Breast epithelium (tissue), 4 donors: ENCODE results near the gene MYL11. TPM values are rescaled to one million over a fixed set of nuclear protein-coding genes. Genes with fewer than 3 reads are reported as not detected.

Experiments
- DNase-seq, 2 donors: peaks; one replicate each; pipeline ENCODE4 v3.0.0-alpha.2; 2019; ENCODE audit warnings: low spot score in 2 of 2
- H3K27ac ChIP-seq, 2 donors: fragments of 200-600 bp; sonication (generic) in 1 of 2; one replicate each; pipeline ENCODE4 v1.5.1; 2016 to 2019; ENCODE audit warnings: mild to moderate bottlenecking in 1 of 2
- H3K27me3 ChIP-seq, 2 donors: fragments of 200-600 bp; sonication (generic) in 1 of 2; one replicate each; pipeline versions ENCODE4 v1.5.1 to v1.6.0; 2017 to 2019; ENCODE audit warnings: control low read depth in 1 of 2, mild to moderate bottlenecking in 1 of 2
- H3K36me3 ChIP-seq: fragments of 200-600 bp; one replicate; pipeline ENCODE4 v1.5.1; 2019
- H3K4me1 ChIP-seq, 2 donors: fragments of 200-600 bp; sonication (generic); one replicate each; pipeline ENCODE4 v1.5.1; 2016 to 2019; ENCODE audit warnings: control low read depth in 1 of 2
- H3K4me3 ChIP-seq, 3 donors: fragments of 200-600 bp; sonication (generic); 1 replicate in 2 of 3; 2 replicates in 1 of 3; pipeline ENCODE4 v1.5.1; 2016 to 2019; ENCODE audit warnings: mild to moderate bottlenecking in 3 of 3, moderate library complexity in 2 of 3
- H3K9me3 ChIP-seq, 2 donors: fragments of 200-600 bp; sonication (generic) in 1 of 2; one replicate each; pipeline ENCODE4 v1.5.1; 2016 to 2019; ENCODE audit warnings: control low read depth in 1 of 2
- CTCF ChIP-seq, 3 donors: fragments of 450-650 bp; IDR thresholded peaks; one replicate each; pipeline ENCODE4 v1.5.1; 2016 to 2017; ENCODE audit warnings: antibody characterized with exemption in 3 of 3, mild to moderate bottlenecking in 3 of 3, moderate library complexity in 3 of 3
- POLR2A ChIP-seq: fragments of 450-650 bp; IDR thresholded peaks from one replicate; pipeline ENCODE4 v1.6.1; 2016; ENCODE audit warnings: antibody characterized with exemption, mild to moderate bottlenecking, moderate library complexity
- POLR2AphosphoS5 ChIP-seq, 3 donors: sonication (generic); formaldehyde crosslinking; IDR thresholded peaks; one replicate each; pipeline ENCODE4 v1.6.1; 2017; ENCODE audit warnings: antibody characterized with exemption in 3 of 3
- intact Hi-C: fragments of 100-400 bp; cut with DNase I; formaldehyde crosslinking; loops from one replicate; pipeline ENCODE4 v1.15.1; 2023; ENCODE audit warnings: low total_unique reads
- total RNA-seq, 3 donors: library from RNA; depleted of rRNA; stranded (reverse); fragments of >200 nt; gene quantifications; one replicate each; pipeline ENCODE4 v1.1.0, GENCODE V29; 2016

The MYL11 gene
- total RNA-seq, 3 donors from 2014 or later: not detected

GRCh38 chr16:30349675-30350074 is 24.9 kb upstream of the MYL11 start:
- no peak overlapping the region for H3K27ac ChIP-seq
- no peaks in the 10 kb centered on the region for H3K9me3 ChIP-seq
- intact Hi-C loops: no loop called here
- H3K27me3 ChIP-seq: no peaks in the 10 kb centered on the region
- no peak overlapping the region for H3K4me3 ChIP-seq
- no peak for DNase-seq
- peaks cover 5 to 14% of the 10 kb centered on the region in 2 donors for H3K4me1 ChIP-seq
- no peak for TF ChIP-seq POLR2AphosphoS5 (IDR thresholded peaks at IDR 0.05)
- no peak for TF ChIP-seq CTCF (IDR thresholded peaks at IDR 0.05)
- TF ChIP-seq POLR2A: no peak
- no peaks in the 10 kb centered on the region for H3K36me3 ChIP-seq

GRCh38 chr16:30350134-30350871 is 24.3 kb upstream of the MYL11 start:
- H3K4me3 ChIP-seq: no peak overlapping the region
- H3K27ac ChIP-seq: no peak overlapping the region
- peaks cover 5 to 14% of the 10 kb centered on the region in 2 donors for H3K4me1 ChIP-seq
- intact Hi-C loops: no loop called here
- no peaks in the 10 kb centered on the region for H3K27me3 ChIP-seq
- DNase-seq: no peak
- TF ChIP-seq POLR2A: no peak
- H3K9me3 ChIP-seq: no peaks in the 10 kb centered on the region
- no peaks in the 10 kb centered on the region for H3K36me3 ChIP-seq

DNA sequence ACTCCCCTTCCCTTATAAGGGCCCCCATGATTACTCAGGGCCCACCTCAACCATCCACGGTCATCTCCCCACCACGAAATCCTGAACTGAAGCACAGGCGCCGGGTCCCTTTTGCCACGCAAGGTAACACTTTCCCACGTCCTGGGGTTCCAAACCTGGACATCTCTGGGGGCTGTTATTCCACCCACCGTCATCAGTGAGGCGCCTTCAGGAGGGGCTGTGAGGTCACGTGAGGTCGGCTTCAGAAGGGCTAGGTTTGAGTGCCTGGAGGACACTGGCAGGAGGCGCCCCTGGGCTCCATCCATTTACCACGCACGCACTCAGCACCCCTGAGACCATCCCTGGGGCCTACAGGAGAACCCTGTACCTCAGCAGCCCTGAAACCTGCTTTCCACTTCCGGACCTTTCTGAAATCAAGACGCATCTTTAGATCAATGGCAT is 23.6 kb upstream of the MYL11 start:
- Histone ChIP-seq H3K4me1 (peaks cover 5 to 17% of the 10 kb centered on the region in 2 donors), H3K27ac (peak overlapping the region in 1 of 2 donors; percentile 75), H3K27me3 (no peaks in the 10 kb centered on the region), H3K9me3 (no peaks in the 10 kb centered on the region), H3K36me3 (no peaks in the 10 kb centered on the region), H3K4me3 (no peak overlapping the region)
- no peak for DNase-seq
- intact Hi-C loops: no loop called here
- TF ChIP-seq CTCF (IDR thresholded peaks at IDR 0.05) (no peak), POLR2AphosphoS5 (IDR thresholded peaks at IDR 0.05) (no peak), POLR2A (no peak)

DNA sequence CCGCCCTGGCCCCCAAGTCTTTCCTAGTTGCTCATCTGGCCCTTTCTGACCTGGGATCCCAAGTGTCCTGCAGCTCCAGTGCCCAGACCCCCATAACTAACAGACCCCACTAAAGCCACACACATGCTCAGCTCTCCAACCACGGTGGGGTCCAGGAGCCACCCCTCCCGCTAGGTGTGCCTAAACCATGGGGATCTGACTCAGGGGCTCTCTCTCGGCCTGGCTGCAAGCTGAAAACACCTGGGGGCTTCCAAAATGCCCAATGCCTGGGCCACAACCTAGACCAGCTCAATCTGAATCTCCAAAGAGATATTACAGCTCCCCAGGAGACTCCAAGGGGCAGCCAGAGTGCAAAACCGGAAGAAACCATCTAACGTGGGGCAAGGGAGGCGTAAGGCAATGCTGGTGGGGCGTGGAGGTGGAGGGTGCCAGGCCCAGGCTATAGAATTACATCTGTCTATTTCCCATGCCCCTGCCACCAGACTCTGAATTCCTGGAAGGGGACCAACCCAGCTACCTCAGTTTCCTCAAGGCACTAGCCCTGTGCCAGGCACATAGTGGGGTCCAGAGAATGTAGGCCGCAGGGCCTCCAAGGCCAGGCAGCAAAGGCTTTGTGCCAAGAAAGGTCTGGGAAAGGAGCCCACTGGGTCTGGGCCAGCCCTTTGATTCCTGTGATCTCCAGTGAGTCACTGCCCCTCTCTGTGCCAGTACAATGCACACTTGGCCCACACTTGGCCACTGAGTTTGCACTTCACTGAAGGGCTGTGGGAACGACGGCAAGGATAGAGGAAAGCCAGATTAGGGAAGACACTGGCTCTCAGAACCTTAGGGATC is 22.8 kb upstream of the MYL11 start:
- peaks cover 5 to 24% of the 10 kb centered on the region in 2 donors for H3K4me1 ChIP-seq
- H3K27me3 ChIP-seq: no peaks in the 10 kb centered on the region
- intact Hi-C loops: no loop called here
- DNase-seq: peak; percentile 80 to 86
- peak overlapping the region; percentile 75 to 98 for H3K27ac ChIP-seq
- no peak for TF ChIP-seq POLR2A
- no peak for TF ChIP-seq CTCF (IDR thresholded peaks at IDR 0.05)
- peak; percentile 70 to 89 (median 80) for TF ChIP-seq POLR2AphosphoS5 (IDR thresholded peaks at IDR 0.05)
- no peak overlapping the region for H3K4me3 ChIP-seq
- H3K36me3 ChIP-seq: no peaks in the 10 kb centered on the region
- H3K9me3 ChIP-seq: no peaks in the 10 kb centered on the region

- TF ChIP-seq POLR2AphosphoS5 (IDR thresholded peaks at IDR 0.05): no peak
- no peak for TF ChIP-seq POLR2A
- no peak for TF ChIP-seq CTCF (IDR thresholded peaks at IDR 0.05)
- Histone ChIP-seq H3K27me3 (no peaks in the 10 kb centered on the region), H3K4me1 (peaks cover 5 to 24% of the 10 kb centered on the region in 2 donors), H3K36me3 (no peaks in the 10 kb centered on the region), H3K4me3 (no peak overlapping the region), H3K27ac (peak overlapping the region; percentile 75 to 98), H3K9me3 (no peaks in the 10 kb centered on the region)
- intact Hi-C loops: no loop called here
- DNase-seq: peak in 1 of 2 donors; percentile 45
Observed at GRCh38 chr16:30352488-30353401, 21.9 kb upstream of the MYL11 start.
